GM21515 (cell line): Measurements from ENCODE around the gene DHCR7.
A peak's percentile ranks its signal among the peaks of the same experiment; 100 is the strongest.

Experiments
- ATAC-seq: cut with Tn5 transposase; IDR thresholded peaks from one replicate; pipeline ENCODE4 v1.9.1; 2021; ENCODE audit not compliant: unreplicated experiment

Gene DHCR7

GRCh38 chr11:71448257-71449171, at the start of gene DHCR7:
Gene DHCR7 (minus strand): TSS chr11:71448393. CDS start chr11:71444952, 3,441 bp downstream.
- peak; percentile 77 for ATAC-seq

- no peak for ATAC-seq
These were observed 48.2 kb upstream of the DHCR7 start for GRCh38 chr11:71496421-71496820.

GRCh38 chr11:71495286-71496230, 47.4 kb upstream of the DHCR7 start:
- ATAC-seq, result no peak

- no peak for ATAC-seq
These were observed 43.7 kb upstream of the DHCR7 start for GRCh38 chr11:71491940-71492339.

GRCh38 chr11:71491531-71491930, 43.3 kb upstream of the DHCR7 start:
- ATAC-seq, result no peak

GRCh38 chr11:71490731-71491390, 42.7 kb upstream of the DHCR7 start:
- no peak for ATAC-seq

- ATAC-seq, result no peak
These were observed 42.0 kb upstream of the DHCR7 start for GRCh38 chr11:71490044-71490730.

GRCh38 chr11:71489311-71490043, 41.3 kb upstream of the DHCR7 start:
- ATAC-seq, result no peak

GRCh38 chr11:71488681-71489270, 40.6 kb upstream of the DHCR7 start:
- ATAC-seq, result no peak

GRCh38 chr11:71486320-71486719, 38.1 kb upstream of the DHCR7 start:
- no peak for ATAC-seq

- ATAC-seq, result no peak
These were observed 37.3 kb upstream of the DHCR7 start for GRCh38 chr11:71485466-71485865.

GRCh38 chr11:71485063-71485399, 36.8 kb upstream of the DHCR7 start:
- no peak for ATAC-seq

GRCh38 chr11:71484248-71485062, 36.3 kb upstream of the DHCR7 start:
- ATAC-seq, result no peak

GRCh38 chr11:71483692-71484091, 35.5 kb upstream of the DHCR7 start:
- no peak for ATAC-seq

GRCh38 chr11:71482746-71483364, 34.7 kb upstream of the DHCR7 start:
- no peak for ATAC-seq

- no peak for ATAC-seq
These were observed 34.0 kb upstream of the DHCR7 start for GRCh38 chr11:71482216-71482615.

- ATAC-seq, result no peak
These were observed 33.1 kb upstream of the DHCR7 start for GRCh38 chr11:71481101-71481960.

GRCh38 chr11:71478528-71478840, 30.3 kb upstream of the DHCR7 start:
- no peak for ATAC-seq
